GM18505 (cell line): ENCODE data around the gene VWA8.

ENCODE experiments used
- ATAC-seq: cut with Tn5 transposase; IDR thresholded peaks from one replicate; pipeline ENCODE4 v1.9.1; 2021; ENCODE audit not compliant: unreplicated experiment
- POLR2A ChIP-seq: IDR thresholded peaks from 4 replicates; pipeline ENCODE4 v1.6.1; 2011; ENCODE audit warnings: borderline replicate concordance; ENCODE audit not compliant: insufficient read depth, insufficient read length; ENCODE audit errors: extremely low read depth

VWA8 gene

DNA sequence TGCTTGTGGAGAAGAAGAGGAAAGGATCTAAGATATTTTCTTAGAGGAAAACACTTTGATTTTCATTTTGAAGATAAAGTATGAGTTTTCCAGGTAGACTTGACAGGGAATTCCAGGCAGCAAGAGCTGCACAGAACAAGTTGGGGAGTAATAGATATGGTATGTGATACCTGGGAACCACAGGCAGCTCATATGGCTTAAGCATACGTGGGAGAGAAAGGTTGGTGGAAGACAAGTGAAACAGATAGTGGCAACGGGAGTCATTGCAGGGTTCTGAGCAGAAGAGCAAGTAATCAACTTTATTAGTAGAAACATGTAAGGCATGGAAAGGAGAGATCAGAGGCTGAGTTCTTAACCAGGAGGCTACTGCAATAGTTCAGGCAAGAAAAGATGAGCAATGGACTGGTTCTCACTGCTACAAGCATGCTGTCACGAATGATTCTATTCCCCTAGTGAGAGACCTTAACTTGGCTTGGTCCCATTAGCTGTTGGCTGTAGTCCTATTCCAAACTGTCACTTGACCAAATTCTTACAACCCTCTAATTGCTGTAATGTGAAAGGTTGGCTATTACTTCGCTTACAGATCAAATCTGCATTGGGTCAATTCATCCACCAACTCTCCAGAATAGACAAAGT is 217.9 kb downstream of the VWA8 start:
- no peak for ATAC-seq
- TF ChIP-seq POLR2A, result no peak

DNA sequence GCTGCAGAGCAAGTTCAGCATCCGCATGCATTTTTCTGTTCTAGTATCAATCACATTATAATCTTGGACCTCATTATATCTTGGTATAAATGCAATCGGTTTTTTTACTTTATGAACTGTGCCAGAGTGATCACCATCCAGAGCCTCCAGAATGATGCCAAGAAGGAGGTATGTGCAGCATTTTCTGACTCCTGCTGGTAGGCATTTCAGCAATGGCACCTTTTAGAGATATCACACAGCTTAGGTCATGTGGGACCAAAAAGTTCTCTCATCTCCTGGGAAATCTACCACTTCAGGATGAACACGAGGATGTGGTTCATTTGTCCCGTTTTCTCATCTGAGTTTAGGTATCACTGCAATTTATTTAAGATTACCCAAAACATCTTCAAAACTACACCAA is 220.4 kb downstream of the VWA8 start:
- no peak for ATAC-seq

DNA sequence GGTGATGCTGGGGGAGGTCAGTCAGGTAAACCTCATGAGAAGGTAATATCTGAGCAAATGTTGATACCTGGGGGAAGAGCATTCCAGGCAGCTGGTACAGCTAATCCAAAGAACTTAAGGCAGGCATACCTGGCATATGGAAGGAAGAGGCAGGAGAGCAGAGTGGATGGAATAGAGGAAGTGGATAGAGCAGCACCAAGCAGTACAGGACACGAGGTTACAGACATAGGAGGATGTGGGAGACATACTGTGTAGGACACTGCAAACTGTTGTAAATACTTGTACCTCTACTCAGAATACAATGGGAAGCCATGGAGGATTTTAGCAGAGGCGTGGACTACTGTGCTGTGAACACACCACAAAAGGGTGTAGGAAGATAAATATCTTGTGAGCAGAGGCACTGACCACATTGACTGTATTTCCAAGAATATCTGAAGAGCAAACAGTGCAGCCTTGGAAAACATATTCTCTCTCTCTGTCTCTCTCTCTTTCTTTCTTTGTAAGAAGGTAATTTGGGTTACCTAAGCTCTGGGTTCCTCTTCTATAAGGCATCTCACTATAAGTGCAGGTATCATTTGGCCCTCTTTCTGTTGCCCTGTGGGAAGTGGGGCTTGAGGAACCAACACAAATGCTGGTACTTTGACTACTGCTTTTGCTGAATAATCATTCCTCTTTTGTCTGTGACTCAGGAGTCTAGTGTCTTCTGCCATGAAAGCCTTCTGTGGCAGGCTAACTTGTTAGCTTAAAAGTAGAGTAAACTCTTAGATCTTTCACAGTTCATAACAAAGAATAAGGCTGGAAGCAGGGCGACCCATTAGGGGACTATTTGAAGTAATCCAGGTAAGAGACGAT is 238.0 kb downstream of the VWA8 start:
- no peak for ATAC-seq
- no peak for TF ChIP-seq POLR2A

More for the DNA sequence above, 220.4 kb downstream of the VWA8 start:
- no peak for TF ChIP-seq POLR2A

DNA sequence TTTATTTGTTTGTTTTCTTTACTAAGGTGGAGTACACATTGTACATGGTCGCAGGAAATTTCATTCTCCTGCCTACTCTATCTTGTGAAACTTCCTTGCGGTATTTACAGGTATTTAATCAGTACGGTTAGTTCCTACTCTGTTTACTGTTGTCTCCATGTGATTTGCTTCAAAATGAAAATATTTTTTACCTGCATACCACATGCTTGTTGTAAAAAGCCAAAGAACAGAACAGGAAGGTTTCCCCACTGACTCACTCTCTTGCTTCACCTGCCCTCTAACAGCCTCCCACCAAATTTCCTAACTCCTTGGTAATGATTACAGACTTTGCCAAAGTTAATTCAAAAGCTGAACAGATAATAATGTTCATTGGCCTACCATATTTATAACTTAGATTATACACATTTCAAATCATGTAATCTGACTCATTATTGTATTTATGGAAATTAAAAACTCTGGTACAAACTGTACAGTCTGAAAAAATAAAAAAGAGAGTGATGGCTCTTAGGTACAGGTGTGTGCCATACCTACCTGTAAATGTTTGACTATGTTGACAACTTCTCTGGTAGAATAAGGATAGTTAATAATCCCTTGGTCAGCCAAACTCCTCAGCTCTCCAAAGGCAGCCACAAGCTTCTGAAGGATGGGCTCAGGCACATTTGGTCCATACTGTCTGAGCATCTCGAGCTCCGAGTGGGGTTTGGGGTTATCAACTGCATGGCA is 239.9 kb downstream of the VWA8 start:
- ATAC-seq, result no peak
- TF ChIP-seq POLR2A, result no peak

DNA sequence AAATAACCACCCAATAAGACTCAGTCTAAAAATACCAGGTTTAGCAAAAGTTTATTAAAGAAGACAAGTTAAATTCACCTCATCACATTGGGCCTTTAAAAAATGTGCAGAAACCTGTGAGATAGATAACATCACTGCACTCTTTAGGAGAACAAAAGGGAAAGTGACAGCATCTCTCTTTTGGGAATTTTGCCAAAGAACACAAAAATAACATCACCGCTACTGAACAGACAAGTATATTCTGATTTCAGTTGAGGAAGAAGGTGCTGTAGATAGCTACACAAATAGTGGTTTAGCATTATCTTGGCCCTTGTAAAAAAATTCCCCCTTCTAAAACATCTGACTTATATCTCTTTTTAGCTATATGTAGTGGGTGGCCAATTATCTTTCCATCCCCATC is 244.7 kb downstream of the VWA8 start:
- TF ChIP-seq POLR2A, result no peak
- ATAC-seq, result no peak

DNA sequence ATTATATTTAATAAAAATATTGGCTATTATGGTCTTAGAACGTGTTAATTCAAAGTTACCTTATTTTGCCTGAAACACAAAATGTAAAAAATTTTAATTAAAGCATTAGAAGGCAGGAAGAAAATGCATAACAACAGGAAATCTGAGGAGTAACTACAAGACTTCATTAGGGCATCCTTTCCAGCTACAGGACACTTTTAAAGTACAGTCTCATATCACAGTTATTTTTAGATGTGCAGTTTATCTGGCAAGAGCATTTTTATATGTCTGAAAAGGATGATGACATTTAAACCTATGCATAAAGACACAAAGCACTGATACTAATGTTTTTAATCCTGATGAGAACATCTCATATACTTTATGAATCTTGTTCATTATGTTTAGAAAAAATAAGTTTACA is 247.5 kb downstream of the VWA8 start:
- ATAC-seq, result no peak
- TF ChIP-seq POLR2A, result no peak

DNA sequence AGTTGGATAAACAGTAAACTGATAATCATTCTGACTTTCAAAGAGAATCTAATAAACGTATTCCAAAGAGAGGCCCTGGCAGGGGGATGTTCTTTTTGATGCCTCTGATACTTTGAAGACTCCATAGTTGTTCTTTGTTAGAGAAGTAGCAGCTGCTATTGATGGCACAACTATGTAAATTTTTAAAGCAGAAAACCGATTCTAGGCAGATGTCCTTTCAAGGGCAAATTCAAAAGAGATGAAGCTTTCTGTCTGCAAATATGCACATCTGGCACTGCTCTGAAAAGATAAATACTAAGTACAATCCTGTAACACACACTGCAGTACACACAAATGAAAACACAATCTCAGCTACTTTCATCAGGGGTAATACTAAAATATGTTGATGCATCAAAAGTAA is 250.1 kb downstream of the VWA8 start:
- no peak for ATAC-seq

DNA sequence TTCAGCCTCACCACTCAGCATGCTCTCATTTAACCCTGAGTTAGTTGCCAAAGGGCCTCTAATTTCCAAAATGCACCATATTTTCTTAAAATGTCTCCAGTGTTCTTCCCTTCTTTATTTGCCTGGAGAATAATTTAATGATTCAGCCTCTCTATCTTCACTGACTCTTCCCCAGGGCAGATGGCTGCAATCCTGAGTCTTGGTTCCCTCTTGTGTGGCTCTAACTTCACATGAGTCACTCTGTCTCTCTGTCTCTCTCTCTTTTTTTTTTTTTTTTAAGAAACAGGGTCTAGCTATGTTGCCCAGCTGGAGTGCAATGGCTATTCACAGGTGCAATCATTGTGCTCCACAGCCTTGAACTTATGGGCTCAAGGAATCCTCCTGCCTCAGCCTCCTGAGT is 251.4 kb downstream of the VWA8 start:
- no peak for ATAC-seq
- no peak for TF ChIP-seq POLR2A

More for the DNA sequence above, 250.1 kb downstream of the VWA8 start:
- TF ChIP-seq POLR2A, result no peak

DNA sequence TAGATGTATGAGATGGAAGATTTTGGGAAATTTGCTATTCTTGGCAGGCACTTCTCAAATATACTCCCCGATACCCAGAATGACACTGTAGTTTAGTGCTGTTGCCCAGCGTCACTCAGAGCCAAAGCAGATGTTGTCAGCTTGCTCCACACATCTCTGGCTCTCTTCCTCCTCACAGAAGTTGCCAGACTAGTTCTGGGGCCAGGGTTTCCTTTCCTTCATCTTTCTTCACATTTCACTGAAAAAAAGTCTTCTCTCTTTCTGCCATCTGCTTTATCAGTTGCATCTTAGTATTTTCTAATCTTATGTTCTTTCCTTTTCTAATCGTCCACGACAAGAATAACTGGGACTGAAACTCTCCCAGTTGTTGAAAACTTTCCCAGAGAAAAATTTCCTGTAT is 252.2 kb downstream of the VWA8 start:
- ATAC-seq, result no peak
- no peak for TF ChIP-seq POLR2A

DNA sequence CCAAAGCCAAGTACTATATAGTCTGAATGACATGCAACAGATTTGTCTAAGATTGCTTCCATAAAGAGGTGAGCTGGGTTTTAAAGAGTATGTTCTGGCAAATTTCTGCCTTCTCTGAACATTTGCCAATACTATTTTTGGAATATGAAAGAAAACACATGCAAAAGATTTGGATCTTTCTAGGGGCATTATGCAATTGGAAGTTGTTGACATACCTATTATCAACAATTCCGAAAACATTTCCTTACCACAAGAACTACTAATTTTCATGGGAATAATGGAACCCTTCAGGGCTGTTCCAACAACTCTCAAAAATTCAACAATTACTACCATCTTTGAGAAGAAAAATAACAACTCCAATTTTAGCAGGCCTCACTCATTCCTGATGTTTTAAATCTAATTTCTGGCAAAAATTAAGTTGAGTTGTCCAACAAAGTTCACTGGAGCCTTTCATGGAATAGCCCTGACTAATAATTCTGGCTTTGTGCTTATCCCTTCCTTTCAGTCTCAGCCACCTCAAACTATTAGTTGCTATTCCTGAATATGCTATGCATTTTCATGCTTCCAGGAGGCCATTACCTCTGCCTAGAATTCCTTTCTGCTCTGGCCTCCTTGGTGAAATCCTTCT is 253.6 kb downstream of the VWA8 start:
- ATAC-seq, result no peak

DNA sequence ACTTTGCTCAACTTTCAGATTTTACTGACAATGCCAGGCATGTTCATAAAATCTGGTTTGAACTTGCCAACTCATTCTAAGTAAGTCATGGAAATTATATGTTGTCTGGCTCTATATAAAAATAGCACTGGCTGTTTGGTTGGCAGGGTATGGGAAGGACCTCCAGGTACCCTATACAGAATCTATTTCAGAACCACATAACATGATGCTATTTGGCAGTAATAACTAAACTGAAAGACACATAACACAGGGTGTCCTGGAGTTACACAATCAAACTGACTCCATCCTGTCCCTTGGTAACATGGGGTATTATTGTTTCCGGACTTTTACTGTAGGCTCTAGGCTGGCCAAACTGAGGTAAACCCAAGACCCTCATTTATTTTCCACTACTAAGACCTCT is 254.8 kb downstream of the VWA8 start:
- no peak for ATAC-seq
- no peak for TF ChIP-seq POLR2A

More for the DNA sequence above, 253.6 kb downstream of the VWA8 start:
- no peak for TF ChIP-seq POLR2A

DNA sequence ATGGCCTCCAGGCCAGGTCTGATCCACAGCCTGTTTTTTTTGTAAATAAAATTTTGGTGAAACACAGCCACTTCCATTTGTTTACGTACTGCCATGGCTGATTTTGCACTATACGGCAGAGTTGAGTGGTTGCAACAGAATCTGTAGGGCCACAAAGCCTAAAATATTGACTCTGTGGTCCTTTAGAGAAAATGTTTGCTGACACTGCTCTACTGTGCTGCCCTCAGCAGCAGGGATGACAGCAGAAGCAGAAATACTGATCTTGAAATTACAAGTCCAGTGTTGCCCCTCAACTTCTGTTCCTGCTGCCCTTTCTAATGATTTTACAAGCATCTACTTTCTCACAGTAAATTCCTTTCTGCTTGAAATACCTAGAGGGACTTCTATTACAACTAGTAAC is 258.4 kb downstream of the VWA8 start:
- ATAC-seq, result no peak
- no peak for TF ChIP-seq POLR2A

DNA sequence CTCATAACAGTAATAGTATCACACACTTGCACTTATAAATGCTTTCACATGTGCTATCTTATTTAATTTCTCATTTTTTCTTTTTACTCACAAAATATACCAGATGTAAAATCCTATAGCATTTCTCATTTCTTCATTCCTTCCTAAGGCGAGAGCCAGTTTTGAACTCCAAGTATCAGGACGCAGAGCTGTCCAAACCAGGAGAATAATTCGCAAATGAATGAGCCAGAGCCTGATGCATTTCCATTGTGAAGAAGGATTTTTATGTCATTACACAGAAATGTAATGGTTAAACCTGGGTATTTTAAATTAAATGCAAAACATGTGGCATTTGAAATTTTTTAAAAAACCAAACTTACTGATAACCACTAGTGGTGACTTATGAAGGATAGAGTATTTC is 259.2 kb downstream of the VWA8 start:
- no peak for TF ChIP-seq POLR2A
- ATAC-seq, result no peak
